Neural progenitor cell (in vitro differentiated cells): ENCODE measurements around the gene LMX1B. TPM values are rescaled to one million over a fixed set of nuclear protein-coding genes. Genes with fewer than 3 reads are reported as not detected.
"Not testable (repeated sequence)": the region's sequence is repeated elsewhere in the genome, so short reads cannot be mapped to it uniquely, and the experiment has no call there.

Experiments used
- DNase-seq: peaks from one replicate; pipeline ENCODE4 v3.0.0-alpha.2; 2016; ENCODE audit warnings: low spot score
- H2AFZ ChIP-seq: fragments of 200-600 bp; sonication (generic); replicated peaks from 2 replicates; pipeline ENCODE4 v1.6.1; 2016; ENCODE audit warnings: antibody characterized with exemption
- H3F3A ChIP-seq: fragments of 200-600 bp; sonication (generic); 2 replicates; pipeline ENCODE4 v1.6.1; 2016; ENCODE audit warnings: antibody characterized with exemption, low read depth
- H3K27ac ChIP-seq: fragments of 200-600 bp; sonication (generic); 2 replicates; pipeline ENCODE4 v1.5.1; 2016; ENCODE audit warnings: mild to moderate bottlenecking
- H3K27me3 ChIP-seq: fragments of 200-600 bp; sonication (generic); 2 replicates; pipeline ENCODE4 v1.6.1; 2016; ENCODE audit warnings: mild to moderate bottlenecking, moderate library complexity
- H3K36me3 ChIP-seq: fragments of 200-600 bp; sonication (generic); 2 replicates; pipeline ENCODE4 v1.5.1; 2016
- H3K4me1 ChIP-seq: fragments of 200-600 bp; sonication (generic); 2 replicates; pipeline ENCODE4 v1.6.1; 2016; ENCODE audit warnings: mixed run types
- H3K4me2 ChIP-seq: fragments of 200-600 bp; sonication (generic); 2 replicates; pipeline ENCODE4 v1.6.1; 2016
- H3K4me3 ChIP-seq: fragments of 200-600 bp; sonication (generic); 2 replicates; pipeline ENCODE4 v1.5.1; 2016
- H3K79me2 ChIP-seq: fragments of 200-600 bp; sonication (generic); 2 replicates; pipeline ENCODE4 v1.6.1; 2016; ENCODE audit warnings: low read depth
- H3K9ac ChIP-seq: fragments of 200-600 bp; sonication (generic); 2 replicates; pipeline ENCODE4 v1.6.1; 2016
- H3K9me3 ChIP-seq: fragments of 200-600 bp; sonication (generic); 2 replicates; pipeline ENCODE4 v1.5.1; 2016; ENCODE audit warnings: low read depth
- H4K20me1 ChIP-seq: fragments of 200-600 bp; sonication (generic); 2 replicates; pipeline ENCODE4 v1.6.1; 2016; ENCODE audit warnings: low read depth
- H3K27ac Mint-ChIP-seq: 3 replicates; pipeline ENCODE4 v1.8.0; 2021; ENCODE audit warnings: mixed read lengths
- H3K27me3 Mint-ChIP-seq: 2 replicates; pipeline ENCODE4 v1.8.0; 2022; ENCODE audit warnings: low read depth, mild to moderate bottlenecking, inconsistent platforms, moderate library complexity, mixed read lengths; ENCODE audit not compliant: insufficient read depth
- H3K36me3 Mint-ChIP-seq: 3 replicates; pipeline ENCODE4 v1.8.0; 2021; ENCODE audit warnings: mixed read lengths
- H3K4me1 Mint-ChIP-seq: 3 replicates; pipeline ENCODE4 v1.8.0; 2021; ENCODE audit warnings: mixed read lengths
- H3K4me3 Mint-ChIP-seq: 3 replicates; pipeline ENCODE4 v1.8.0; 2021; ENCODE audit warnings: mild to moderate bottlenecking, moderate library complexity, mixed read lengths
- H3K9me3 Mint-ChIP-seq: 3 replicates; pipeline ENCODE4 v1.8.0; 2020; ENCODE audit warnings: mixed read lengths
- EZH2 ChIP-seq: fragments of 200-600 bp; sonication (generic); IDR thresholded peaks from 2 replicates; pipeline ENCODE4 v1.6.1; 2017; ENCODE audit warnings: antibody characterized with exemption, mild to moderate bottlenecking, moderate library complexity
- EZH2phosphoT487 ChIP-seq: fragments of 200-600 bp; sonication (generic); IDR thresholded peaks from 2 replicates; pipeline ENCODE4 v1.6.1; 2017; ENCODE audit warnings: antibody characterized with exemption
- total RNA-seq: library from RNA; depleted of rRNA; stranded (reverse); fragments of >200 nt; gene quantifications from 2 replicates; pipeline ENCODE4 v1.2.3, GENCODE V29; 2015; ENCODE audit warnings: low replicate concordance
- TF ChIP-seq, protein P1 (sequence below): fragments of 200-600 bp; sonication (generic); IDR thresholded peaks from 2 replicates; pipeline ENCODE4 v1.5.1; 2017; ENCODE audit warnings: antibody characterized with exemption, mild to moderate bottlenecking

Gene LMX1B
- total RNA-seq, 1 donor from 2014 or later = 0.19 TPM

DNA sequence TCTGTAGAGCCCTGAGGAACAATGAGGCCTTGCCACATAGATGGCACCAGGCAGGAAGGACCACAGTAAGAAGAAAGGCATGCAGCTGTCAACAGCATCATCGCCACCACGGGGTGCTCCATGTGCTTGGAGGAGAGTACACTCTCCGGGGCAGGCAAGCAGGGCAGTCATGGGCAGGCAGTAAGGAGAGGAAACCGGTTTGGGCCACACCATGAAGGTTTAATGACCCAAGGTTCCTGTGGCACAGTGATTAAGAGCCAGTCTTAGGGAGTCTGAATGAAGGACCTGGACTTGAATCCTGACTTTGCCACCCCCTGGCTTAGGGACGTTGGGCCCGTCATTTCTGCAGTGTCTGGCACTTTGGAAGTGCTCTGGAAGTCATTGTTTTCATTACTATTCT, 110.5 kb downstream of the LMX1B start:
- peaks cover 27% of the 10 kb centered on the region for H3F3A ChIP-seq
- no peaks in the 10 kb centered on the region for H3K79me2 ChIP-seq
- H4K20me1 ChIP-seq = peaks cover 6% of the 10 kb centered on the region
- no peak for TF ChIP-seq EZH2phosphoT487
- no peak for TF ChIP-seq EZH2
- TF ChIP-seq, protein P1, sequence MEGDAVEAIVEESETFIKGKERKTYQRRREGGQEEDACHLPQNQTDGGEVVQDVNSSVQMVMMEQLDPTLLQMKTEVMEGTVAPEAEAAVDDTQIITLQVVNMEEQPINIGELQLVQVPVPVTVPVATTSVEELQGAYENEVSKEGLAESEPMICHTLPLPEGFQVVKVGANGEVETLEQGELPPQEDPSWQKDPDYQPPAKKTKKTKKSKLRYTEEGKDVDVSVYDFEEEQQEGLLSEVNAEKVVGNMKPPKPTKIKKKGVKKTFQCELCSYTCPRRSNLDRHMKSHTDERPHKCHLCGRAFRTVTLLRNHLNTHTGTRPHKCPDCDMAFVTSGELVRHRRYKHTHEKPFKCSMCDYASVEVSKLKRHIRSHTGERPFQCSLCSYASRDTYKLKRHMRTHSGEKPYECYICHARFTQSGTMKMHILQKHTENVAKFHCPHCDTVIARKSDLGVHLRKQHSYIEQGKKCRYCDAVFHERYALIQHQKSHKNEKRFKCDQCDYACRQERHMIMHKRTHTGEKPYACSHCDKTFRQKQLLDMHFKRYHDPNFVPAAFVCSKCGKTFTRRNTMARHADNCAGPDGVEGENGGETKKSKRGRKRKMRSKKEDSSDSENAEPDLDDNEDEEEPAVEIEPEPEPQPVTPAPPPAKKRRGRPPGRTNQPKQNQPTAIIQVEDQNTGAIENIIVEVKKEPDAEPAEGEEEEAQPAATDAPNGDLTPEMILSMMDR = no peak
- no peak overlapping the region for H3K4me2 ChIP-seq
- Mint-ChIP-seq H3K36me3 (no peaks in the 10 kb centered on the region), H3K4me3 (no peak overlapping the region), H3K9me3 (peaks cover 3% of the 10 kb centered on the region), H3K27ac (no peak overlapping the region), H3K4me1 (peaks cover 28% of the 10 kb centered on the region), H3K27me3 (peaks cover 25% of the 10 kb centered on the region)
- H2AFZ ChIP-seq = no peak overlapping the region
- H3K9ac ChIP-seq = no peak overlapping the region
- no peak overlapping the region for H3K4me3 ChIP-seq
- H3K27me3 ChIP-seq = peaks cover 75% of the 10 kb centered on the region
- no peaks in the 10 kb centered on the region for H3K36me3 ChIP-seq
- no peak for DNase-seq
- H3K4me1 ChIP-seq = peaks cover 17% of the 10 kb centered on the region
- no peaks in the 10 kb centered on the region for H3K9me3 ChIP-seq
- no peak overlapping the region for H3K27ac ChIP-seq

DNA sequence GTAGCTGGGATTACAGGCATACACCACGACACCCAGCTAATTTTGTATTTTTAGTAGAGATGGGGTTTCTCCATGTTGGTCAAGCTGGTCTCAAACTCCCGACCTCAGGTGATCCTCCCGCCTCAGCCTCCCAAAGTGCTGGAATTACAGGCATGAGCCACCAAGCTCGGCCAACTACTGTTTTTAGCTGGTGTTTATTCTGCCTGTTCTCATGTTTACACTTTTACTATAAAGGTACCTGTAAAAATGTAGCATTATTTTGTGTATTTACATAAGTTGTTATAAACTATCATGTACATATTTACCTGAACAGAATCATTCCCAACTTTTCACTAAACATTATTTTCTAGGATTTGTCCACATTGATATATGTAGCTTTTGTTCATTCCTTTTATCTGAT, 111.8 kb downstream of the LMX1B start:
- peaks cover 16% of the 10 kb centered on the region for H3K4me1 Mint-ChIP-seq
- H3K9me3 Mint-ChIP-seq, DNase-seq, H3K27ac ChIP-seq, H3K36me3 ChIP-seq, H3K36me3 Mint-ChIP-seq, H3K9me3 ChIP-seq, H3K79me2 ChIP-seq, H3K27ac Mint-ChIP-seq, H3K4me3 ChIP-seq, H3K4me2 ChIP-seq, H2AFZ ChIP-seq, H4K20me1 ChIP-seq, H3K4me1 ChIP-seq, H3K4me3 Mint-ChIP-seq, H3K9ac ChIP-seq: not testable (repeated sequence)
- Histone ChIP-seq H3F3A (peaks cover 16% of the 10 kb centered on the region), H3K27me3 (peaks cover 75% of the 10 kb centered on the region)
- H3K27me3 Mint-ChIP-seq = peaks cover 23% of the 10 kb centered on the region

DNA sequence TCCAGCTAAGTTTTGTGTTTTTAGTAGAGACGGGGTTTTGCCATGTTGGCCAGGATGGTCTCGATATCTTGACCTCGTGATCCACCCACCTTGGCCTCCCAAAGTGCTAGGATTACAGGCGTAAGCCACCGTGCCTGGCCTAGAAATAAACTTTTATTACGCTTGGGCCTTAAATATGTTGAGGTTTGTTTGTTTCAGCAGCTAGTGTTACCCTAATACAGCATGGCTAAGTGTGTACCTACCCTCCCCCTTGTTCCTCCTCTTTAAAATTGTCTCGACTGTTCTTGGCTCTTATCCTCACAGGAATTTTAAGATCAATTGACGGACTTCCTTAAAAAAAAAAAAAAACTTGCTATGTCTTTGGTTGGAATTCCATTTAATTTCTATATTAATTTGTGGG, 114.5 kb downstream of the LMX1B start:
- not testable (repeated sequence) for H3K4me1 Mint-ChIP-seq, H3K4me3 Mint-ChIP-seq, H3K4me1 ChIP-seq, H4K20me1 ChIP-seq, H3K36me3 Mint-ChIP-seq, H3K27ac Mint-ChIP-seq, H3K27ac ChIP-seq, H3K9ac ChIP-seq, H2AFZ ChIP-seq, H3K79me2 ChIP-seq, H3K4me3 ChIP-seq, H3K4me2 ChIP-seq, H3K9me3 ChIP-seq, H3K36me3 ChIP-seq, H3K9me3 Mint-ChIP-seq, DNase-seq
- peaks cover 12% of the 10 kb centered on the region for H3K27me3 Mint-ChIP-seq
- peaks cover 49% of the 10 kb centered on the region for H3K27me3 ChIP-seq
- peaks cover 11% of the 10 kb centered on the region for H3F3A ChIP-seq

DNA sequence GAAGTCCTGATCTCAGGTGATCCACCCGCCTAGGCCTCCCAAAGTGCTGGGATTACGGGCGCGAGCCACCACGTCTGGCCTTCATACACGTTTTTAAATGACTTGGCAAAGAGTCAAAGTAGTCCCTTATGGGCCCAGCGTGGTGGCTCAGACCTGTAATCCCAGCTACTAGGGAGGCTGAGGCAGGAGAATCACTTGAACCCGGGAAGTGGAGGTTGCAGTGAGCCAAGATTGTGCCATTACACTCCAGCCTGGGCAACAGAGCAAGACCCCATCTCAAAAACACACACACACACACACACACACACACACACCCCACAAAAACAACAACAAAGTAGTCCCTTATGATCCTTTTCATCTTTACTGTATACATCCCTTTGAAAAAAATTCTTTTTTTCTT, 116.9 kb downstream of the LMX1B start:
- not testable (repeated sequence) for H3K4me3 Mint-ChIP-seq, H3K4me1 Mint-ChIP-seq, H3K79me2 ChIP-seq, H3K27me3 Mint-ChIP-seq, H4K20me1 ChIP-seq, H3K4me1 ChIP-seq, H3K9ac ChIP-seq, H2AFZ ChIP-seq, DNase-seq, H3K36me3 Mint-ChIP-seq, H3K4me3 ChIP-seq, H3K36me3 ChIP-seq, H3F3A ChIP-seq, H3K4me2 ChIP-seq, H3K27ac ChIP-seq, H3K27ac Mint-ChIP-seq, H3K9me3 ChIP-seq
- H3K9me3 Mint-ChIP-seq = peaks cover 18% of the 10 kb centered on the region
- H3K27me3 ChIP-seq = peaks cover 27% of the 10 kb centered on the region

DNA sequence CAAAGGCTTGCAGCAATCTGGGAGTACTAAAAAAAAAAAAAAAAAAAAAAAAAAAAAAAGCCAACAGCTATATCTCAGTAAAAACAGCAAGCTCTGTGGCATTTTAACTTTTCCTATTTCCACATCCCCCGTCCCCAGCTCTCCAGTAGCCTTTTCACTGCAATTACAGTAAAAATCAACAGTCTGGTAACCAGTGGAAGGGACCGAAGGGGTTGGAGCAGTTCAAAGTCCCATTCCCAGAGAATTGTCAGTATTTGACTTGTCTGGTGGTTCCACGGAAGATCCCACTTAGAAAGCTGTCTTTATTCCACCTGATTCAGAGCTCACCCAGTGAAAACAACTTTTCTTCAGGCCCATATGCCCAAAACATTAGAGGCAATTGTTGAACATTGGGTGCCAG, 119.3 kb downstream of the LMX1B start:
- Histone ChIP-seq H3K36me3 (no peaks in the 10 kb centered on the region), H3K79me2 (no peaks in the 10 kb centered on the region), H2AFZ (no peak overlapping the region), H3K27me3 (peaks cover 22% of the 10 kb centered on the region), H3K9ac (no peak overlapping the region), H3K4me2 (no peak overlapping the region), H3K9me3 (peaks cover 19% of the 10 kb centered on the region), H3K27ac (no peak overlapping the region), H3K4me1 (no peaks in the 10 kb centered on the region), H3K4me3 (no peak overlapping the region), H4K20me1 (no peaks in the 10 kb centered on the region), H3F3A (no peaks in the 10 kb centered on the region)
- Mint-ChIP-seq H3K27me3 (peaks cover 3% of the 10 kb centered on the region), H3K4me3 (no peak overlapping the region), H3K27ac (no peak overlapping the region), H3K9me3 (peaks cover 23% of the 10 kb centered on the region), H3K4me1 (no peaks in the 10 kb centered on the region), H3K36me3 (no peaks in the 10 kb centered on the region)
- no peak for DNase-seq
- TF ChIP-seq, protein P1 = no peak
- TF ChIP-seq EZH2phosphoT487 (no peak), EZH2 (no peak)
